Thyroid gland (tissue), 4 donors: Measurements from ENCODE around the gene ADAMTSL1.

Source experiments
- POLR2A ChIP-seq, 2 donors: fragments of 450-650 bp; IDR thresholded peaks; one replicate each; pipeline ENCODE4 v1.6.1; 2017; ENCODE audit warnings: antibody characterized with exemption in 2 of 2, mild to moderate bottlenecking in 2 of 2, moderate library complexity in 1 of 2
- TF ChIP-seq, protein P1 (sequence below), 6 experiments: fragments of 200-600 bp in 3 of 6; fragments of 450-650 bp in 3 of 6; sonication (generic) in 3 of 6; IDR thresholded peaks; one replicate each; pipeline ENCODE4 v1.5.1; 2016 to 2019; ENCODE audit warnings: antibody characterized with exemption in 6 of 6, mild to moderate bottlenecking in 2 of 6, inconsistent platforms in 1 of 6, moderate library complexity in 1 of 6

DNA sequence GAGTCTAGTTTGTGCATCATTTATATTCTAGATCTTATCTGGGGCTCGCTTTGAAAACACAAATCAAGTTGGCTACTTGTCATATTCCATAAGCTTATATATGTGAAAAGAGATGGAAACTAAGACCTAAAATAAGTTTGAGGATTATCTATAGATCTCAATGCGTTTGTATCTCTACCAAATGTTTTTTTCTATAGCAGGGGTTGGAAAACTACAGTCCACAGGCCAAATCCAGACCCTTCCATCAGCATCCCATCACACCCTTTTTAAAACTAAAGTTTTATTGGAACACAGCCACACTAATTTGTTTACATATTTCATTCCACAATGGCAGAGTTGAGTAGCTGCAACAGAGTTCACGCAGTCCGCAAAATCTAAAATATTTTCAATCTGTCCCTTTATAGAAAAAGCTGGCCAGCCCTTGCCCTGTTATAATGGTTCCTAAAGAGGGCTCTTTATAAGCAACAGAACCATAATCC, 230.0 kb downstream of the ADAMTSL1 start:
- TF ChIP-seq, protein P1, sequence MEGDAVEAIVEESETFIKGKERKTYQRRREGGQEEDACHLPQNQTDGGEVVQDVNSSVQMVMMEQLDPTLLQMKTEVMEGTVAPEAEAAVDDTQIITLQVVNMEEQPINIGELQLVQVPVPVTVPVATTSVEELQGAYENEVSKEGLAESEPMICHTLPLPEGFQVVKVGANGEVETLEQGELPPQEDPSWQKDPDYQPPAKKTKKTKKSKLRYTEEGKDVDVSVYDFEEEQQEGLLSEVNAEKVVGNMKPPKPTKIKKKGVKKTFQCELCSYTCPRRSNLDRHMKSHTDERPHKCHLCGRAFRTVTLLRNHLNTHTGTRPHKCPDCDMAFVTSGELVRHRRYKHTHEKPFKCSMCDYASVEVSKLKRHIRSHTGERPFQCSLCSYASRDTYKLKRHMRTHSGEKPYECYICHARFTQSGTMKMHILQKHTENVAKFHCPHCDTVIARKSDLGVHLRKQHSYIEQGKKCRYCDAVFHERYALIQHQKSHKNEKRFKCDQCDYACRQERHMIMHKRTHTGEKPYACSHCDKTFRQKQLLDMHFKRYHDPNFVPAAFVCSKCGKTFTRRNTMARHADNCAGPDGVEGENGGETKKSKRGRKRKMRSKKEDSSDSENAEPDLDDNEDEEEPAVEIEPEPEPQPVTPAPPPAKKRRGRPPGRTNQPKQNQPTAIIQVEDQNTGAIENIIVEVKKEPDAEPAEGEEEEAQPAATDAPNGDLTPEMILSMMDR (IDR thresholded peaks at IDR 0.05): no peak
- TF ChIP-seq POLR2A (IDR thresholded peaks at IDR 0.05): no peak
